Psoas muscle (tissue), 8 donors: Measurements from ENCODE around the gene LAG3. TPM values are rescaled to one million over a fixed set of nuclear protein-coding genes. Genes with fewer than 3 reads are reported as not detected.

ENCODE experiments used
- ATAC-seq, 4 donors: fragments of 200-7000 bp; cut with Tn5 transposase; one replicate each; pipeline ENCODE4 v1.9.1; 2020; ENCODE audit warnings: moderate library complexity in 3 of 4, mild to moderate bottlenecking in 2 of 4
- DNase-seq, 2 donors: peaks; one replicate each; pipeline ENCODE4 v3.0.0-alpha.2; 2020
- H3K27ac ChIP-seq: fragments of 200-600 bp; one replicate; pipeline ENCODE4 v1.8.0; 2022
- H3K27me3 ChIP-seq, 3 donors: fragments of 200-600 bp in 1 of 3; one replicate each; pipeline versions ENCODE4 v1.6.1 to v1.8.0; 2013 to 2022; ENCODE audit warnings: low read length in 2 of 3, mild to moderate bottlenecking in 2 of 3, moderate library complexity in 1 of 3; ENCODE audit not compliant: insufficient read depth in 3 of 3
- H3K36me3 ChIP-seq, 2 donors: fragments of 200-600 bp in 1 of 2; one replicate each; pipeline versions ENCODE4 v1.6.1 to v1.8.0; 2013 to 2022; ENCODE audit warnings: low read depth in 1 of 2, mild to moderate bottlenecking in 1 of 2, moderate library complexity in 1 of 2; ENCODE audit not compliant: insufficient read depth in 1 of 2
- H3K4me1 ChIP-seq: fragments of 200-600 bp; one replicate; pipeline ENCODE4 v1.8.0; 2022
- H3K4me3 ChIP-seq: fragments of 200-600 bp; one replicate; pipeline ENCODE4 v1.8.0; 2022; ENCODE audit warnings: mild to moderate bottlenecking
- H3K9me3 ChIP-seq: fragments of 200-600 bp; one replicate; pipeline ENCODE4 v1.8.0; 2022
- WGBS, 3 donors: extraction: QIAGEN DNeasy Blood & Tissue Kit; methylation state at CpG; one replicate each; pipeline versions ENCODE4 v1.1.6 to v1.1.7; 2013; 5-methylcytosine and 5-hydroxymethylcytosine counted together
- intact Hi-C, 2 donors: fragments of 100-400 bp; cut with DNase I; formaldehyde crosslinking; loops; one replicate each; pipeline versions ENCODE4 v1.11.0 to v1.14.2; 2022
- polyA plus RNA-seq, 3 donors: library from polyadenylated mRNA; stranded (reverse); fragments of 200-250 nt; gene quantifications; one replicate each; pipeline ENCODE4 v1.2.3, GENCODE V29; 2013
- total RNA-seq, 4 donors: library from RNA; stranded (reverse); fragmentation: NEBNext Ultra II Directional in 2 of 4; extraction: Animal tissue kit (Norgen Biotek cat#: 25700) in 2 of 4; gene quantifications; one replicate each; pipeline versions ENCODE4 v1.2.1 to v1.2.4, GENCODE V29; 2021 to 2023
- TF ChIP-seq, protein P1 (sequence below): fragments of 200-600 bp; IDR thresholded peaks from one replicate; pipeline ENCODE4 v1.8.0; 2022; ENCODE audit warnings: antibody characterized with exemption
- donor health status: healthy with polysubstance abuse.
- donor health status: DM: no; HTN: no; CAD: no; lungs with moderate emphysema.
- donor health status: Bipolar disorder and iron deficiency.
- donor health status: healthy.
- donor health status: DM: yes; HTN: yes; CAD: no.
- donor health status: DM: no; HTN: no; CAD: no.
- donor health status: DM: no; HTN: no; CAD: no.
- donor health status: DM: yes; HTN: yes; CAD: no.

The LAG3 gene
- total and polyA plus RNA-seq, 7 donors = 0.05 to 0.24 (median 0.08) TPM; not detected in 3

GRCh38 chr12:6783828-6784227 lies 11.5 kb downstream of the LAG3 start:
- no peaks in the 10 kb centered on the region for H3K9me3 ChIP-seq
- no peak for ATAC-seq
- no peaks in the 10 kb centered on the region for H3K27me3 ChIP-seq
- no peaks in the 10 kb centered on the region for H3K4me1 ChIP-seq
- H3K27ac ChIP-seq = no peak overlapping the region
- no peaks in the 10 kb centered on the region for H3K36me3 ChIP-seq
- DNase-seq = no peak
- H3K4me3 ChIP-seq = no peak overlapping the region
- intact Hi-C loops = no loop called here
- 85 to 88% (median 86%) methylated on average over 9 of the region's 9 CpGs for WGBS, 3 donors
- TF ChIP-seq, protein P1, sequence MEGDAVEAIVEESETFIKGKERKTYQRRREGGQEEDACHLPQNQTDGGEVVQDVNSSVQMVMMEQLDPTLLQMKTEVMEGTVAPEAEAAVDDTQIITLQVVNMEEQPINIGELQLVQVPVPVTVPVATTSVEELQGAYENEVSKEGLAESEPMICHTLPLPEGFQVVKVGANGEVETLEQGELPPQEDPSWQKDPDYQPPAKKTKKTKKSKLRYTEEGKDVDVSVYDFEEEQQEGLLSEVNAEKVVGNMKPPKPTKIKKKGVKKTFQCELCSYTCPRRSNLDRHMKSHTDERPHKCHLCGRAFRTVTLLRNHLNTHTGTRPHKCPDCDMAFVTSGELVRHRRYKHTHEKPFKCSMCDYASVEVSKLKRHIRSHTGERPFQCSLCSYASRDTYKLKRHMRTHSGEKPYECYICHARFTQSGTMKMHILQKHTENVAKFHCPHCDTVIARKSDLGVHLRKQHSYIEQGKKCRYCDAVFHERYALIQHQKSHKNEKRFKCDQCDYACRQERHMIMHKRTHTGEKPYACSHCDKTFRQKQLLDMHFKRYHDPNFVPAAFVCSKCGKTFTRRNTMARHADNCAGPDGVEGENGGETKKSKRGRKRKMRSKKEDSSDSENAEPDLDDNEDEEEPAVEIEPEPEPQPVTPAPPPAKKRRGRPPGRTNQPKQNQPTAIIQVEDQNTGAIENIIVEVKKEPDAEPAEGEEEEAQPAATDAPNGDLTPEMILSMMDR = no peak

DNA sequence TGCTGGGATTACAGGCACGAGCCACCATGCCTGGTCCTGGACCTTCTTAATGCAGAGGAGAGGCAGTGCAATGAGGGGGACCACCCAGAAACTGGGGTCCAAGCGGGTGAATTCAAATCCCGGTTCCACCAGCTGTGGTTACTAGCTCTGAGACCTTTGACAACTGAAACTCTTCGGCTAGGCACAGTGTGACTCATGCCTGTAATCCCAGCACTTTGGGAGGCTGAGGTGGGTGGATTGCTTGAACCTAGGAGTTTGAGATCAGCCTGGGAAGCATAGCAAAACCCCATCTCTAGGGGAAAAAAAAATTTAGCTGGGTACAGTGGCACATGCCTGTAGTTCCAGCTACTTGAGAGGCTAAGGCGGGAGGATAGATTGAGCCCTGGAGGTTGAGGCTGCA lies 12.0 kb downstream of the LAG3 start:
- DNase-seq (no peak), ATAC-seq (no peak)
- no peaks in the 10 kb centered on the region for H3K4me1 ChIP-seq
- H3K9me3 ChIP-seq = no peaks in the 10 kb centered on the region
- no peak overlapping the region for H3K27ac ChIP-seq
- WGBS, 3 donors = 61 to 74% (median 64%) methylated on average over 5 of the region's 5 CpGs
- intact Hi-C loops = no loop called here
- H3K27me3 ChIP-seq = no peaks in the 10 kb centered on the region
- H3K36me3 ChIP-seq = no peaks in the 10 kb centered on the region
- TF ChIP-seq, protein P1 = no peak
- no peak overlapping the region for H3K4me3 ChIP-seq

DNA sequence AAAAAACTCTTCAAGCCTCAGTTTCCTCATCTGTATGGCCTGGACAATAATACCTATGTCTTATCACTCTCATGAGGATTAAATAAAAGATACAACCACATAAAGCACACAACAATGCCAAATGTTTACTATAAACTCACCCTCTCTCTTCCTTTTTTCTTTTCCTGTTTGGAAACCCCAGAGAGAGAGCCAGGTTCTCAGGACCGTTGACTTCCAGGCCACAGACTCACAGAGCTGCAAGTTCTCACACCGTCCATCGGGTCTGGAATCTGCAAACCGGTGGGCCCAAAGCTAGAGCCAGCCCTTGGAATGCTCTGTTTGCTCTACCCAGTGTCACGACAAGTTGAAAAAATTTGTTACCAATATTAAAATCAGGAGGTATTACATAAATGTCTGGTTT lies 12.4 kb downstream of the LAG3 start:
- TF ChIP-seq, protein P1 = no peak
- ATAC-seq = no peak

GRCh38 chr12:6786416-6787094 lies 14.2 kb downstream of the LAG3 start:
- Histone ChIP-seq H3K4me3 (no peak overlapping the region), H3K27ac (no peak overlapping the region), H3K4me1 (no peaks in the 10 kb centered on the region), H3K9me3 (no peaks in the 10 kb centered on the region), H3K36me3 (no peaks in the 10 kb centered on the region), H3K27me3 (no peaks in the 10 kb centered on the region)
- intact Hi-C loops = no loop called here
- TF ChIP-seq, protein P1 = no peak
- ATAC-seq (no peak), DNase-seq (no peak)
- WGBS, 3 donors = 62 to 73% (median 65%) methylated on average over 9 of the region's 9 CpGs

More for the DNA sequence above, 12.4 kb downstream of the LAG3 start:
- 58 to 74% (median 67%) methylated on average over 5 of the region's 5 CpGs for WGBS, 3 donors
- no peaks in the 10 kb centered on the region for H3K4me1 ChIP-seq
- H3K27ac ChIP-seq = no peak overlapping the region
- intact Hi-C loops = no loop called here
- H3K4me3 ChIP-seq = no peak overlapping the region
- no peaks in the 10 kb centered on the region for H3K36me3 ChIP-seq
- no peaks in the 10 kb centered on the region for H3K27me3 ChIP-seq
- DNase-seq = no peak
- no peaks in the 10 kb centered on the region for H3K9me3 ChIP-seq

GRCh38 chr12:6787309-6787708 lies 15.0 kb downstream of the LAG3 start:
- ATAC-seq (no peak), DNase-seq (no peak)
- 83 to 95% (median 93%) methylated on average over 5 of the region's 5 CpGs for WGBS, 3 donors
- no peaks in the 10 kb centered on the region for H3K36me3 ChIP-seq
- peaks cover 0 to under 1% (median 0%) of the 10 kb centered on the region in 3 donors for H3K27me3 ChIP-seq
- no peak overlapping the region for H3K4me3 ChIP-seq
- intact Hi-C loops = no loop called here
- no peak overlapping the region for H3K27ac ChIP-seq
- TF ChIP-seq, protein P1 = no peak
- H3K4me1 ChIP-seq = no peaks in the 10 kb centered on the region
- H3K9me3 ChIP-seq = no peaks in the 10 kb centered on the region
